T-helper 1 cell (primary cell): ENCODE results near the gene FAM76B.
"Not testable (repeated sequence)": the region's sequence is repeated elsewhere in the genome, so short reads cannot be mapped to it uniquely, and the experiment has no call there.

Experiments
- DNase-seq, 5 donors: peaks; one replicate each; pipeline ENCODE4 v3.0.0-alpha.2; 2012 to 2020
- total RNA-seq, 4 donors: gene quantifications; one replicate each; lab custom pipeline; 2026; lab: John Stamatoyannopoulos, UW

Gene FAM76B
- 56.9 to 81.4 (median 64.6) reads per million in 4 donors for total RNA-seq

- peak; percentile 96 to 100 (median 96) for DNase-seq
Measured at GRCh38 chr11:95789506-95790122, at the start of gene FAM76B. Gene FAM76B, minus strand, starts transcription at chr11:95789782. Its CDS starts 304 bp downstream, at chr11:95789478.

- DNase-seq: peak; percentile 16 to 49 (median 29)
Measured at GRCh38 chr11:95835768-95836488, 46.3 kb upstream of the FAM76B start.

GRCh38 chr11:95835351-95835750 lies 45.8 kb upstream of the FAM76B start:
- DNase-seq: no peak

- no peak for DNase-seq
Measured at GRCh38 chr11:95833378-95833777, 43.8 kb upstream of the FAM76B start.

GRCh38 chr11:95832763-95833162 lies 43.2 kb upstream of the FAM76B start:
- DNase-seq: no peak

GRCh38 chr11:95831198-95831883 lies 41.8 kb upstream of the FAM76B start:
- DNase-seq: no peak

GRCh38 chr11:95829580-95830259 lies 40.1 kb upstream of the FAM76B start:
- DNase-seq: peak in 1 of 5 donors; percentile 4

- no peak for DNase-seq
Measured at GRCh38 chr11:95827696-95828095, 38.1 kb upstream of the FAM76B start.

GRCh38 chr11:95821640-95822039 lies 32.1 kb upstream of the FAM76B start:
- DNase-seq: no peak

- DNase-seq: no peak
Measured at GRCh38 chr11:95816037-95816436, 26.5 kb upstream of the FAM76B start.

- not testable (repeated sequence) for DNase-seq
Measured at GRCh38 chr11:95811052-95811451, 21.5 kb upstream of the FAM76B start.

- DNase-seq: not testable (repeated sequence)
Measured at GRCh38 chr11:95806464-95806863, 16.9 kb upstream of the FAM76B start.

GRCh38 chr11:95805869-95806268 lies 16.3 kb upstream of the FAM76B start:
- no peak for DNase-seq

GRCh38 chr11:95803973-95804372 lies 14.4 kb upstream of the FAM76B start:
- DNase-seq: no peak

GRCh38 chr11:95802806-95803205 lies 13.2 kb upstream of the FAM76B start:
- DNase-seq: no peak

- no peak for DNase-seq
Measured at GRCh38 chr11:95800438-95800837, 10.9 kb upstream of the FAM76B start.

GRCh38 chr11:95799546-95799945 lies 10.0 kb upstream of the FAM76B start:
- no peak for DNase-seq

GRCh38 chr11:95796501-95796900 lies 6.9 kb upstream of the FAM76B start:
- no peak for DNase-seq

- DNase-seq: no peak
Measured at GRCh38 chr11:95795627-95796295, 6.2 kb upstream of the FAM76B start.

- DNase-seq: no peak
Measured at GRCh38 chr11:95794086-95794485, 4.5 kb upstream of the FAM76B start.

GRCh38 chr11:95793116-95793515 lies 3.5 kb upstream of the FAM76B start:
- no peak for DNase-seq

GRCh38 chr11:95792700-95793099 lies 3.1 kb upstream of the FAM76B start:
- DNase-seq: no peak

GRCh38 chr11:95792200-95792599 lies 2.6 kb upstream of the FAM76B start:
- DNase-seq: no peak
